GM18858 (cell line): Measurements from ENCODE around the gene DNAJC3.
"Not testable (repeated sequence)": the region's sequence is repeated elsewhere in the genome, so short reads cannot be mapped to it uniquely, and the experiment has no call there.

Source experiments
- ATAC-seq: cut with Tn5 transposase; IDR thresholded peaks from one replicate; pipeline ENCODE4 v1.9.1; 2021; ENCODE audit not compliant: unreplicated experiment

The DNAJC3 gene

DNA sequence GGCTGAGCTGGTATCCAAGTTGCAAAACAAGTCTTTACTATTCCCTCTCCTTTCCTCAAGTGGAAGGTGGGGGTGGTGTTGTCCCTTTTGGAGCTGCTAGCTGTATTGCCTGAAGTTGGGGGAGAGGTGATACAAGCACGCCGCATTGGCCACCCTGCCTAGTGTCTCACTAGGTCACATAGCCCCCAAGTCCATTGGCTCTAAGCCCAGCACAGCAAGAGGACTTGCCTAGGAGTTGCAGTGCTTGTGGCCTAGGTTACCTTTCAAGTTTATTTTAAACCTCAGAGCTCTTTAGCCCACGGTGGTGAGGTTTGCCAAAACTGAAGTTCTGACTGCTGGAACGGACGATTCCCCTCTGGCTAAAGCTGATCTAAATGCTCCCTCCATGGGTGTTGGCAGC lies 5.3 kb upstream of the DNAJC3 start:
- no peak for ATAC-seq

DNA sequence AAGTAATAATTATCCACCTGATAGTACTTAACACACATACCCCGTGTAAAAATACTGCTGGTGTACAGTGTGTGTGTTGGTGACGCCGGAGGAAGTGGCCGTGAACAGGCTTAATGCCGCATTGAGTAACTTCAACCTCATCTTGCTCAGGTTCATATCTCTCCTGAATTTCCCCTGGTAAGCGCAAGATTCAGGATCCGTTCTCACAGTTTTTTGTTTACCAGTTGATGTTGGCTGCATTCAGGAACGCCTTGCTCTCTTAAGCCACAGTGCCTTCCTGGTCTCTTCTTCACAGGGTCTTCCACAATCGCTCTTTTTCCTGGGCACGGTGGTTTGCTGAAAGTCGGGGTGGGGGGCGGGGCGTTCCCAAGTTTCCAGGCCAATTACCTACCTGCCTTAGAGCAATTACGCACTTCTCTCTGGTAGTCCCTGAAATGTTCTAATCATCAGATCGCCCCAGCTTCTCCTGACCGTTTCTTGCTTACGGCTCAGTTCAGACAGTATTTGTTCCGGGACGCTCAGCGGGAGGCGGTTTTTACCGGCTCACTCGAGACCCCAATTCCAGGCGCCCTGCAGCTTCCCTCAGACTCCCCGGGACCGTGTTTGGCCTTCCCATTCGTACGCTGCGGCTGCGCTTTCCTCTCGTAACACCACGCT lies 706 bp upstream of the DNAJC3 start:
- ATAC-seq: no peak

DNA sequence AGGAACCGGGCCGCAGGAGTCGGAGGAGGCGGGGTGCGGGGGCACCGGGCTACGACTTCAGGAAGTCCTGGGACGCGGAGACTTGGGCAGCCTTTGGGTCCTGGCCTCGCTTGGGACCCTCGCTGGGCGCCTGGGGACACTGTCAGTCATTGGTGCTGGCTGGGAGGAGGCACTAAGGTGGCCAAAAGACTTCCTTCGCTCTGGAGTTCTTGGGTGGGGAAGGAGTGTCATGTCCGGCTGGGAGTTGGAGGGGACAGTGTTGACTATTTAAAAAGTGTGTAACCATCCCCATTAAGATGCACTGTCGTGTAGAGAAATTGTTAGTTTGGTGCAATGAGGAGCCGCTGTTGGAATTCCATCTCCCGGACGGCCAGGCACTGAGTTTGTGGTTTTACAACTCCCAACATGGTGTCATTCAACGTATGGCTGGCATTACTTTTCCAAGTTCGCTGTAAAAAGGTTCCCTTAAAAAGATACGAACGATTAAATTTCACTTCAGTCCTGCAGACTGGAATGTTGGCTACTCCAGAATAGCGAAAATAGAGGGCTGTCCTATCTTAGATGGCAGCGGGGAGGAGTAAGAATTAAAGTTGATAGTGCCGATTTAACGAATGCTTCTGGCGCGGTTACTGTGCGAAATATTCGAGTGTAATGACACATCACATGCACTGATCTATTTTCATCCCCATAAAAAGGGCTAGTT lies 776 bp downstream of the DNAJC3 start:
- ATAC-seq: no peak

DNA sequence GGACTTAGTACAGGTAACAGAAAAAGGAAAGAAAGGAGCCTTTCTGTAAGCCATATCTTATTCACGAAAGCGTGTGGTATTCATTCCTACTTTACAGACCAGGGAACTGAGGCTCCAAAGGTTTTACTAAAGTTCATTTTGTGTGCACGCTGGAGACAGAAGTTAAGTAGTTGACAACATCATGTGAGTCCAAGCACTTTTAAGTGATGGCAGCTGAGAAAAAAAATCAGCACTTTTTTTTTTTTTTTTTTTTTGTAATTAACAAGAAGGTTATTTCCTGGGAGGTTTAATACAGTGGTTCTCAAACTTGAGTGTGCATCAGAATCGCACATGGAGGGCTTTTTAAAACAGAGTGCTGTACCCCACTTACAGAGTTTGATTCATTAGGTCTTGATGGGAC lies 2.0 kb downstream of the DNAJC3 start:
- no peak for ATAC-seq

DNA sequence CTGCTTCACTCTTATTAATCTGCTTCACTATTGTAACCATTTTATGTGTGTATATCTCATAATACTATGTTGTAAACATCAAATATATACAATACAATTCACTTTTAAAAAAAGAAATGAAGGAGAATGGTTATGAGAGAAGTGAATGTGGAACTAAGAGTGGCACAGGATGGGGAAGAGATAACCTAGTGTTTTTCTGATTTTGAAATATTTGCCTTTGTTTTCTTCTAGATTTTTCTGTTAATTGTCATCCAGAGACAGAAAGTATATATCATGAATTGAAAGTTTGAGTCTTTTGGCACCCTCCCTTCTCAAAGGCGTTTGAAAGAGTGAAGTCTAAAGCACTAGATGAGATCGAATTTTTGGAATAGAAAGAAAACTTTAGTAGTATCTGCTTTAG lies 2.8 kb downstream of the DNAJC3 start:
- ATAC-seq: no peak

DNA sequence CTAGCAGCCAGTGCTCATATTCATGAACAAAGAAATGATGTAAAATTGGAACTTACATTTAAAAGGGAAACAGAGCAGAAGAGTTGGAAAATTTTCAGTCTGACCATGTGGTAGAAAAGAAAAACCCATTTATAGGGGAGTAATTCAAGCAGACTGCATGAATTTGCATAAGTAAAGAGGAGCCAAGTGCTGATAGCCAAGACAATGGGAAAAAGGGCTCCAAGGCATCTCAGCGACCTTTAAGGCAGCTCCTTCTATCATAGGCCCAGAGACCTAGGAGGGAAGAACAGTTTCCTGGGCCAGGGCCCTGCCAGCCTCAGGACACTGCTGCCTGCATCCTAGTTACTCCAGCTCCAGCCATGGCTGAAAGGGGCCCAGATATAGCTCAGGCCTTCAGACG lies 7.5 kb downstream of the DNAJC3 start:
- ATAC-seq: no peak

DNA sequence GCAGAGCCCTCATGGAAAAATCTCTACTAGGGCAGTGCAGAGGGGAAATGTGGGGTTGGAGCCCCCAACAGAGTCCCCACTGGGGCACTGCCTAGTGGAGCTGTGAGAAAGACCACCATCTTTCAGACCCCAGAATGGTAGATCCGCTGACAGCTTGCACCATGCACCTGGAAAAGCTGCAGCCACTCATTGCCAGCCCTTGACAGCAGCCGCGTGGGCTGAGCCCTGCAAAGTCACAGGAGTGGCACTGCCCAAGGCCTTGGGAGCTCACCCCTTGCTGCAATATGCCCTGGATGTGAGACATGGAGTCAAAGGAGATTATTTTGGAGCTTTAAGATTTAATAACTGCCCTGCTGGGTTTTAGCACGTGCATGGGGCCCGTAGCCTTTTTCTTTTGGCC lies 8.0 kb downstream of the DNAJC3 start:
- ATAC-seq: not testable (repeated sequence)

DNA sequence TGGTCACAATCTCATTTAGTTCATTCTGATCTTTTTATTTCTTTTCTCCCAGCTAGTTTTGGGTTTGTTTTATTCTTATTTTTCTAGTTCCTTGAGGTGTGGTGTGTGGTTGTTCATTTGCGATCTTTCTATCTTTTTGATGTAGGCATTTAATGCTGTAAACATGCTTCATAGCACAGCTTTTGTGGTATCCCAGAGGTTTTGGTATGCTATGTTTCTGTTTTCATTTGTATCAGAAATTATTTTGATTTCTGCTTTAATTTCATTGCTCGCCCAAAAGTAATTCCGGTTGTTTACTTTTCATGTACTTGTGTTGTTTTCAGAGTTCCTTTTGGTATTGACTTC lies 12.6 kb downstream of the DNAJC3 start:
- ATAC-seq: no peak

DNA sequence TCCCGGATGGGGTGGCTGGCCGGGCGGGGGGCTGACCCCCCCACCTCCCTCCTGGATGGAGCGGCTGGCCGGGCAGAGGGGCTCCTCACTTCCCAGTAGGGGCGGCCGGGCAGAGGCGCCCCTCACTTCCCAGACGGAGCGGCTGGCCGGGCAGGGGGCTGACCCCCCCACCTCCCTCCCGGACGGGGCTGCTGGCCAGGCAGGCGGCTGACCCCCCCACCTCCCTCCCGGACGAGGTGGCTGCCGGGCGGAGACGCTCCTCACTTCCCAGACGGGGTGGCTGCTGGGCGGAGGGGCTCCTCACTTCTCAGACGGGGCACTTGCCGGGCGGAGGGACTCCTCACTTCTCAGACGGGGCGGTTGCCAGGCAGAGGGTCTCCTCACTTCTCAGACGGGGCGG lies 14.0 kb downstream of the DNAJC3 start:
- not testable (repeated sequence) for ATAC-seq

DNA sequence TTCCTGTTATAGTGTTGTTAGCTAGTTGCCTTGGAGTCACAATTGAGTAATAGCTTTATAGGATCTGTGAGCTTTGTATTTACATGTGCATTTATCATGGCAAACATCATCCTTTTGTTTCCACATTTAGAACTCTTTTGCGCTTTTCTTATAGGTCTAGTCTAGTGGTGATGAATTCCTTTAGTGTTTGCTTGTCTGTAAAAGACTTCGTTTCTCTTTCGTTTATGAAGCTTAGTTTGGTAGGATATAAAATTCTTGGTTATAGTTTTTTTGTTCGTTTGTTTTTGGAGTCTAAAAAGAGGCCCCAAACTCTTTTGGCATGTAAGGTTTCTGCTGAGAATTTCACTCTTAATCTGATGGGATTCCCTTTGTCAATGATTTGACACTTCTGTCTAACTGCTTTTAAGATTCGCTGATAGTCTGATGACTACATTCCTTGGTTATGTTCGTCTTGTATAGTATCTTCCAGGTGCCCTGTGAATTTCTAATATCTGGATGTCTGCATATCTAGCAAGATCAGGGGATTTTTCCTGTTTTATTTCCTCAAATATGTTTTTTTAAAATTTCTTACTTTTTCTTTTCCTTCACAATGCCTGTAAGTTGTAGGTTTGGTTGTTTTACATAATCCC lies 20.2 kb downstream of the DNAJC3 start:
- ATAC-seq: no peak

DNA sequence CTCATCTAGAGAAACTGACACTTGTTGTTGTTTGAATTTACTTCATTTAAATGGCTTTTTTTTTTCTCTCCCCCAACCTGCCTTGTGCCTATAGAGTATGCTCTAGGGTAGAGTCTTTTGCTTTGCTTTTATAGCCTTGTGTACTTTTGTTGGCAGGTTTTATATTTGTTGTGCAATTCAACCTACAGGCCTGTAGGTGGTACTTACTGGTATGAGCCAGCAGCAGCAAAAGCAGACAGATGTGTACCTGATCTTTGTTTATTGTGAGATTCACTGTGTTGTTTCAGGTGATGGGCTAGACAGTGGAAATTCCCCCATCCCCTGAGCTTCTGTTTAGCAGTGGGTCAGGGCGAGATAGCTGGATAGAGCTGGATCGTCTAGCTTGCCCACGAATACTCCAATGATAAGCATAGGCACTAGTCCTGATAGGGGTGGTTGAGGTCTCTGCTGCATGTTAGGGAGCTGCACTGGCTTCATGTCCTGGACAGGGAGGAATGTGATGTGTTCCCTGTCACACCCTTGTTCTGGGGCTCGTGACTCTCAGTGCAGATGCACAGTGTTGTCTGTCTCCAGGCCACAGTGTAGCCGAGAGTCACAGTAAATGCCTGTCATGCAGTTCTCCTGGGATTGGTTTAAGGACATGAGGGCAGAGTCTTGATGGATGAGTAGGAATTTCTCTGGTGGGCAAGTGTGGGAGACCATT lies 21.3 kb downstream of the DNAJC3 start:
- no peak for ATAC-seq

DNA sequence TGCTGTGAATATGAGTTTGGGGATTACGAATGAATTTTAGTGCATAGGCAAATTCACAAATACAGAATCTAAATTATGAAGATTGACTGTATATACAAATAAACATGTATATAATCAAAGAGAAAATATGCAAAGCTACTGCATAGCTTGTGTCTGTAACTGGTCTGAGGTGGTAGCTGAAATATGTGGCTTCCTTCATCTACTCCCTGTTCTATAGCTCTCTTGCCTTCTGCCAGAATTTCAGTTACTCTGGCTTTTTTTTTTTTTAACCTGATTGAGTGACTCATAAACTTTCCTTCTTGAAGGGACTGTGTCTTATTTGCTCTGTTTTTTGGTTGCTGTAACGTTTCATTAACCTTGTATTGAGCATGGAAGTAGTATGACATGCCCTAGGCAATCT lies 26.6 kb downstream of the DNAJC3 start:
- no peak for ATAC-seq

DNA sequence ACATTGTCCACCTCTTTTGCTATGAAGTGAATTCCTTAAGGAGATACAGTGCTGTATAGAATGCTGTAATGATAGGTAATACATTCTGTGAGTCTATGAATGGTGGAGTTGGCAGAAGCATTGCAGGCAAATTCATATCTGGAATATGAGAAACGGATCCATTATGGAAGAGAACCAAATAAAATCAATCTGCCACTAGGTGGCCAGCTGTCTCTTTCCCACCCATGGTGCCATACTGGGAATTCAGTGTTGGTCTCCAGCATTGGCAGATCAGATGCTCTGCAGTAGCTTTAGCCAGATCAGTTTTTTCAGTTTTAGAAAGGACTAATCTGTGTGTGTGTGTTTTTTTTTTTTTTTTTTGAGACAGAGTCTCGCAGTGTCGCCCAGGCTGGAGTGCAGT lies 27.6 kb downstream of the DNAJC3 start:
- no peak for ATAC-seq

DNA sequence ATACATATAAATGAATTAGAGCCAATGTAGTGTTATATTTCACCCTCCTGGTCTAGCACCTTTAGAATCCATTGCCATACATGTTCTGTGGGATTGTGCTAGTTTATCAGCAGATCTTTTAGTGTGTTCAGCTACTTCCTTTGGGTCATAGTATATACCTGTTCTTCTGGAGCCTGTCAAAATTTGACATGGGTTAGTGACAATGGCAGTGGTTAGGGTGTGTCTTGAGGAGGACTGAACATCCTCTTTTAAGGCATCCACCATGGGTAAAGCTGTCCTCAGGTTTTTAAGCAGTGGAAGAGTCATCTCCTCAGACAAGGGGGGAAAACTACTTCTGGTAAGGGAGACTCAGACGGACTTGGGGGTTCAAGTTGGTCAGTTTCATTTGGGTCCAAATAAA lies 29.4 kb downstream of the DNAJC3 start:
- no peak for ATAC-seq

DNA sequence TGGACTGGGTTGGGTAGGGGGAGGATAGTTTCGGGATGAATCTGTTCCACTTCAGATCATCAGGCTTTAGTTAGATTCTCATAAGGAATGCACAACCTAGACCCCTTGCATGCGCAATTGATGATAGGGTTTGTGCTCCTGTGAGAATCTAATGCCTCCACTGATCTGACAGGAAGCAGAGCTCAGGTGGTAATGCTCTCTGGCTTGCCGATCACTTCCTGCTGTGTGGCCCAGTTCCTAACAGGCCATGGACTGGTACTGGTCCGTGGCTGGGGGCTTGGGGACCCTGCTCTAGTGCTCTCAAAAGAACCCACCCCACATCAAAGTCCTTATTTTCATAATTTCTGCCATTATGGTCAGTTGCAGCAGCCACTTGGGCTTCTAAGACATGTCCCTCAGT lies 30.1 kb downstream of the DNAJC3 start:
- ATAC-seq: no peak

DNA sequence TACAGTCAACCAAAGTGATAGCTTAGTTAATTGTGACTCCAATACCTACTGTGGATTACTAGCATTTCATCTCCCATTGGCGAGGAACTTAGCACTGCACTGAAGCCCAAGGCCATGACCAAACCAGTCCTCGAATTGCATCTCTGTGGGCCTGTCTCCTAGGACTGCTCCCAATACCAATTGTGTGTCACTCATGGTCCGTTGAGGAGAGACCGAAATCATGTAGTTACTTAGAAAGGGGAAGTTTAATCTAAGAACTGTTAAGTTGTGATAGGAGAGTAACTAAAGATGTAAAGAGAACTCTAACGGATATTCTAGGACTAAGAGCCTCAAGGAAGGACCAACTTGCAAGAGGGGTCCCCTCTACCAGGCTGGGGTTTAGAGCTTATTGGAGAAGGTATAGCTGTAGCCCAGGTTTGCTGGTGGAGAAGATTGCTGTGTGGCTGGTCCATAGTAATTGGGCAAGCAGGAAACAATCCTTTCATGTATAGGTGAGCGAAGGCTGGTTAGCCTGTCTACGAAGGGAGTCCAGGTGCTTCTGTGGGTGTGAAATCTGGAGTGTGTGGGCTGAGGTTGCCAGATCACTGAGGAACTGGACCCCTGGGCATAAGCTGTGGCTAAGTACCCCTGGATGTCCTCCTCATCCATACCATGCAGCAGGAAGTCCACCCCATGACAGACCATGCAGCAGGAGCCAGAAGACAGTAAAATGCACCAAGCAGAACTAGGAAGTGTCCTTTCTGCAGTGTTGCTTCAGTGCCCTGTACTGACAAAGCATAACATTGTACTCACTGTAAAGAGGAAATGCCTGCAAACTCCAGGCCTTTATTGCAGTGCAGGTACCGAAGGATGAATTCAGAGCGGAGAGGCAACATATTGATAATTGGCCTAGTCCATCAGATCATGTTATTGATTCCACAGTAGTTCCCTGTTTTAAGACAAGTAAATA lies 30.8 kb downstream of the DNAJC3 start:
- ATAC-seq: no peak

DNA sequence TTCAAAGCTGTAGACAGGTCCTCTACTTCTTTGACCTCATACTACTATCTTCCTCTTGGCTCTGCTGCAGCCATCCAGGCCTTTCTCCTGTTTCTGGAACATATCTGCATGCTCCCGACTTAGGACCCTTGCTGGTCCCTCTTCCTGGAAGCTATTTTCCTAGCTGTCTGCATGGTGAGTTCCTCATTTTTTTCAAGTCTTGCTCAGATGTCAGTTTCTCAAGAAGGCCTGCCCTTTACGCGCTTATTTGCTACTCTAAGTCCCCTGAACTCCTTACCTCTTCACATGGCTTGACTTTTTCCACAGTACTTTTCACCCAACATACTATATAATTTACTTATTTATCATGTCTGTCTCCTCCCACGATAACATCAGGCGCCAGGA lies 31.4 kb downstream of the DNAJC3 start:
- ATAC-seq: no peak

DNA sequence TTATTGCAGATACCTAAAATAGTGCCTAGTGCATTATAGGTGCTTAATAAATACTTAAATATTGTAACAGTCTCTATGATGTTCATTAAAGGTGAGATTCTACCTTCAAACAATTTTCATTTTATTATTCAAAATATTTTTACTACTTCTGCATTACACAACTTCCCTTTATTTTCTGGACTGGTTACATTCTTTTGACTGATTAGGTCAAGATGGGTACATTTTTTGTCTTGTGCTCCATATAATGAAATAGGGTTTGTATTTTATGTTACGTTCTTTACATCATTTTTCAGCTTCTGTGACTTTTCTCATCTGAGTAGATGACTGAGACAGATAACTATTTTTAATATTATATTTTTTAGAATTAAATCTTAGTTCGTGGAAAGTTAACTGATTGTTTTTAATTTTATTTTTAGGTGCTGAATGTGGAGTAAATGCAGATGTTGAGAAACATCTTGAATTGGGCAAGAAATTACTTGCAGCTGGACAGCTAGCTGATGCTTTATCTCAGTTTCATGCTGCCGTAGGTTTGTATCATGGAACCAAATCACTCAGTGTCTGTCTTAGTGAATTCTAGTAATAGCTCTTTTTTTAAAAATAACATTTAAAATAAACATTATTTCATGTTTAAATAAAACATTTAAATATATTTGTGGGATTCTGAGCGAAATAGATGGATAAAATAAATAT lies 32.0 kb downstream of the DNAJC3 start:
- ATAC-seq: no peak

DNA sequence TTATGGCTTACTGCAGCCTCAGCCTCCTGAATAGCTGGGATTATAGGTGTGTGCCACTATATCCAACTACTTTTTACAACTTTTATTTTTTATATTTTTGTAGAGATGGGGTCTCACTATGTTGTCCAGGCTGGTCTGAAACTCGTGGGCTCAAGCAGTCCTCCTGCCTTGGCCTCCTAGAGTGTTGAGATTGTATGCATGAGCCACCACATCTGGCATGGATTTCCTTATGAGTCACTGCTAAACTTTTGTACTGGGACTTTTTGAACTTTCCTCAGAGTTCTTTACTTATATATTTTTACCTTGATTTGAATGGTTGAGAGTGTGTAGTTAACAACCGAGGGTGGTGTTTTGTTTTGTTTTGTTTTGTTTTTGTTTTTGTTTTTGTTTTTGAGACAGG lies 33.4 kb downstream of the DNAJC3 start:
- no peak for ATAC-seq

DNA sequence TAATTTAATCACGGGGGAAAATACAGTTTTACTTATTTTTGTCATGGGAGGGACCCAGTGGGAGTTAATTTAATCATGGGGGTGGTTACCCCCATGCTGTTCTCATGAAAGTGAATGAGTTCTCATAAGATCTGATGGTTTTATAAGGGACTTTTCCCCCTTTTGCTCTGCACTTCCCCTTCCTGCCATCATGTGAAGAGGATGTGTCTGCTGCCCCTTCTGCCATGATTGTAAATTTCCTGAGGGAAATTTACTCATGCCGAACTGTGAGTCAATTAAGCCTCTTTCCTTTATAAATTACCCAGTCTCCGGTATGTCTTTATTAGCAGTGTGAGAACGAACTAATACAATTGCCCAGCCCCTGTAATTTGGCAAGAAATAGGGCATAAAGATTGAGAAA lies 35.9 kb downstream of the DNAJC3 start:
- ATAC-seq: not testable (repeated sequence)
